Suprapubic skin (tissue), 2 donors: ENCODE data around the gene NDST3.

Source experiments
- EP300 ChIP-seq: sonication (generic); formaldehyde crosslinking; IDR thresholded peaks from one replicate; pipeline ENCODE4 v1.6.1; 2017; ENCODE audit warnings: antibody characterized with exemption
- POLR2A ChIP-seq, 2 donors: fragments of 450-650 bp; IDR thresholded peaks; one replicate each; pipeline ENCODE4 v1.6.1; 2017; ENCODE audit warnings: antibody characterized with exemption in 2 of 2, mild to moderate bottlenecking in 2 of 2, moderate library complexity in 2 of 2

GRCh38 chr4:118173126-118173525, 138.8 kb downstream of the NDST3 start:
- TF ChIP-seq EP300 (no peak), POLR2A (IDR thresholded peaks at IDR 0.05) (no peak)
